Inflammatory macrophage treated with lipopolysaccharide for 1 hour (primary cell): ENCODE results near the gene FSCN2.
"Not testable (repeated sequence)": the region's sequence is repeated elsewhere in the genome, so short reads cannot be mapped to it uniquely, and the experiment has no call there.

ENCODE experiments used
- DNase-seq, 2 donors: peaks; one replicate each; pipeline ENCODE4 v3.0.0-alpha.2; 2020 to 2022

Gene FSCN2

DNA sequence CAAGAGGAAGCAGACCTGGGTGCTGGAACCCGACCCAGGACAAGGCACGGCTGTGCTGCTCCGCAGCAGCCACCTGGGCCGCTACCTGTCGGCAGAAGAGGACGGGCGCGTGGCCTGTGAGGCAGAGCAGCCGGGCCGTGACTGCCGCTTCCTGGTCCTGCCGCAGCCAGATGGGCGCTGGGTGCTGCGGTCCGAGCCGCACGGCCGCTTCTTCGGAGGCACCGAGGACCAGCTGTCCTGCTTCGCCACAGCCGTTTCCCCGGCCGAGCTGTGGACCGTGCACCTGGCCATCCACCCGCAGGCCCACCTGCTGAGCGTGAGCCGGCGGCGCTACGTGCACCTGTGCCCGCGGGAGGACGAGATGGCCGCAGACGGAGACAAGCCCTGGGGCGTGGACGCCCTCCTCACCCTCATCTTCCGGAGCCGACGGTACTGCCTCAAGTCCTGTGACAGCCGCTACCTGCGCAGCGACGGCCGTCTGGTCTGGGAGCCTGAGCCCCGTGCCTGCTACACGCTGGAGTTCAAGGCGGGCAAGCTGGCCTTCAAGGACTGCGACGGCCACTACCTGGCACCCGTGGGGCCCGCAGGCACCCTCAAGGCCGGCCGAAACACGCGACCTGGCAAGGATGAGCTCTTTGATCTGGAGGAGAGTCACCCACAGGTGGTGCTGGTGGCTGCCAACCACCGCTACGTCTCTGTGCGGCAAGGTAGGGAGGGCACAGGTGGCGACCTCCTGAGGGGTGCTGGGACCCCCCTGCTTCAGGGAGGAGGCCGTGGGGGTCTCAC lies 667 bp downstream of the FSCN2 start:
- DNase-seq, result no peak

DNA sequence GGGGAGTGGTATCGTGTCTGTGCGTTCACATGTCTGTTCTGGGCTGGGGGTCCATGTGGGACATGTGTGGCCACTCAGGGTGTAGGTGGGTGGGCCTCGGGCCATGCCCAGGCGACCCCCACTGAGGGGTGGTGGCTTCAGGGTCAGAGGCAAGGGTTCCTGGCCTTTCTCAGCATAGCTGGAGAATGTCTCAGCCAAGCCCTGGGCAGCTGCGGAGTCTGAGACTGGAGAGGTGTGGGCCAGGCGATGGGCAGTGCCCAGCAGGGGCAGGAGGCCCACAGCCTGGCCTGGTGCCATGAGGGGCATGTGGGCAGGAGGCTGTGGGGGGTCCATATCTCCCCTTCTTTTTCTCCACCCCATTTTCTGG lies 1.2 kb downstream of the FSCN2 start:
- DNase-seq, result no peak

DNA sequence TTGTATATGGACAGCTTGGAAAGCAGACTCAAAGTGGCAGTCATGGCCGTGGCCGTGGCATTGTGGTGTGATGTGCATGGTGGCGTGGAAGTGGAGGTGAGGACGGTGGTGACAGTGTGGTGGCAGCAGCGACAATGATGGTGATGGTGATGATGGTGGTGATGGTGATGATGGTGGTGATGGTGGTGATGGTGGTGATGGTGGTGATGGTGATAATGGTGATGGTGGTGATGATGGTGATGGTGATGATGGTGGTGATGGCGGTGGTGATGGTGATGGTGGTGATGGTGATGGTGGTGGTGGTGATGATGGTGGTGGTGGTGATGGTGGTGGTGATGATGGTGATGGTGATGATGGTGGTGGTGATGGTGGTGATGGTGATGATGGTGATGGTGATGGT lies 2.8 kb downstream of the FSCN2 start:
- not testable (repeated sequence) for DNase-seq

DNA sequence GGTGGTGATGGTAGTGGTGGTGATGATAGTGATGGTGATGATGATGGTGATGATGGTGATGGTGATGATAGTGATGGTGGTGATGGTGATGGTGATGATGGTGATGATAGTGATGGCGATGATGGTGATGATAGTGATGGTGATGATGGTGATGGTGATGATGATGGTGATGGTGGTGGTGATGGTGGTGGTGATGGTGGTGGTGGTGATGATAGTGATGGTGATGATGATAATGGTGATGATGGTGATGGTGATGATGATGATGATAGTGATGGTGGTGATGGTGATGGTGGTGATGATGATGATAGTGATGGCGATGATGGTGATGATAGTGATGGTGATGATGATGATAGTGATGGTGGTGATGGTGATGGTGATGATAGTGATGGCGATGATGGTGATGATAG lies 3.8 kb downstream of the FSCN2 start:
- DNase-seq, result not testable (repeated sequence)

DNA sequence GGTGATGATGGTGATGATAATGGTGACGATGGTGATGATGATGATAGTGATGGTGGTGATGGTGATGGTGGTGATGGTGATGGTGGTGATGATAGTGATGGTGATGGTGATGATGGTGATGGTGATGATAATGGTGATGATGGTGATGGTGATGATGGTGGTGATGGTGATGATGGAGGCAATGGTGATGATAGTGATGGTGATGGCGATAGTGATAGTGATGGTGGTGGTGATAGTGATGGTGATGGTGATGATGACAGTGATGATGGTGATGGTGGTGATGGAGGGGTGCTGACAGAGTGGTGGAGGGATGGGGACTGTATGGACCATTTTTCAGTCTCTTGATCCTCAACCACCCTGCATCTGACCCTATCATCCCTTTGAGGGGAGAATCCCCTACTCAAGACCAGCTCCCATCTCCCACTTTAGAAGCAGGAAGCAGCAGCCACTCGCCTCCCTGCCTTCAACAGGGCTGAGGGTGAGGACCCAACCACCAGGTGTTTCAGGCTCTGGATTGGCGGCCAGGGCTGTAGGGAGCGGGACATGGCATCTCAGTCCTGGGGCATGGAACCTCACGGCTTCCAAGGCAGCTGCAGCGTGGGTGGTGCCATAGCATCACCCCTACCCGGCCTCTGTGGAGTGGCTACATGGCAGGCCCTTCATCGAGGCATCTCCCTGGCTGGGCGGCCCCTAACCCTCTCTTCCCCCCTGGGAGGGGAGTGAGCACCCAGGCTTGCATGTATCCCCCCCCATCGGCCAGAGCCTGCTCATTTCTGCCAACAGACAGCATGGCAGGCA lies 4.5 kb downstream of the FSCN2 start:
- no peak for DNase-seq

DNA sequence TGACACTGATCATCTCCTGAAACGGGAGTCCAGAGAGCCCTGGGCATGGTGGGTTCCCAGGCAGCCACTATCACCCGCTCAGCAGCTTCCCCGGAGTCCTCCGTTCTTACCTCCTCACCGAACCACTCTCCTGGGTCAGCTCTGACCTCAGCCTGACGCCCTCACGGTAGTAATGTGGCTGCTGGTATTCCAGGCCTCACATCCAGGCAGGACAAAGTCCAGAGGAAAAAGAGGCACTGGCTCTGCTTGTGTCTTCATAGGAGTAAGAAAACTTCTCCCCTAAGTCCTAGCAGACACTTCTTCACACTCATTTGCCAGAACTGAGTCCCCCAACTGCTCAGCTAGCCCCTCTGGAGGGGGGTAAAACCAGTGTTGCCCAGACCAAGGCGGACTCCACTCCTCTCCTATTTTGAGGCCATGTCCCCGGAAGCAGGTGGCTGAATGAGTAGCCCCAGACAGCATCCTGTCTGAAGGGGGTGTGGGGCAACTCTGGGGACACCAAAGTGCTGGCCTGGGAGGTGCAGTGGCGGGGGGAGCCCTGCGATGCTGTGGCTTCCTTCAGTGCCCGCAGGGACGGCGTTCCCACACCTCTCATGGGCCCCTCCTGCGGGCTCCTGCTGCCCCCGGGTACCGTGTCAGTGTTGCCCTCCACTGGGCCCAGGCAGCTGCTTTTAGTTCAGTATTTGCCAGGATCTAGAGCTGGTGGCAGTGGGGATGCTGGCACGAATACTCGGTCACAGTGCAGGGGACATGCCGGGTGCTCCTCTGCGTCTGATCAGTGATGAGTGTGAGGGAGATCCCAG lies 5.4 kb downstream of the FSCN2 start:
- DNase-seq, result no peak

DNA sequence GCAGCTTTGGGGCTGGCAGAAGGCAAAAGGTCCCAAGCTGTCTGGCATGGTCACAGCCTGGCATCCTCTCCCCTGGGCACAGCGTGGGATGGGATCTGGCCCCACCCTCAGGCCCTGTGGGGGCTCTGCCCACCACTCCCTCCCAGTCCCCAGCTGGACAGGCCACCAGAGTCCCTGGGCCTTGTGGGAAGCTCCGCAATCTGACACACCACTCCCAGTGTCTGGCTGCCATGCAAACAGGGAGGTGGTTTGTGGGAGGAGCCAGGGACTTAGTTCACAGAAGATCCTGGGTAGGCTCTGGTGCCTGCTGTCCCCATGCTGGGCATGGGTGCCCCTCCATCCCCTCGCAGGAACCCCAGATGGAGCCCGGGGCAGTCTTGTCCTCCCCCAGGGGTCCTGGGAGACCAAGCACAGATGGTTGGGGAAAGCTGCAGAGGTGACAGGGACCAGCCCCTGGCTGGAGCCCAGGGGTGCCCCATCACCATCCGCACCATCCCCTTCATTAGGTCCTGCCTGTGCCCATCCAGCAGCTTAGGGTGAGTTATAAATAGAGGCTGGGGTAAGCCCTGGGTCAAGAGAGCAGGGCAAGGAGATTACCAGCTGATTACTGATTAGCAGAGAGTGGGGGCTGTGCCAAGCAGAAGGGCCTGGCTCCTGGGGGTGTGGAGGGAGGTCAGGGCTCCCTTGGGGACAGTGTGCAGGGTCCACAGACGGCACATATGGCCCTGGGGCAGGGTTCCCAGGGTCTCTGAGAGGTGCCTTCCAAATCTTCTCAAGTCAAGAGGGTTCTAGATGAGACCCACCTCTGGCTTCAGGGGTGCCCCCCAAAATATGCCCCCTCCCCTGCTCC lies 6.2 kb downstream of the FSCN2 start:
- DNase-seq, result no peak

DNA sequence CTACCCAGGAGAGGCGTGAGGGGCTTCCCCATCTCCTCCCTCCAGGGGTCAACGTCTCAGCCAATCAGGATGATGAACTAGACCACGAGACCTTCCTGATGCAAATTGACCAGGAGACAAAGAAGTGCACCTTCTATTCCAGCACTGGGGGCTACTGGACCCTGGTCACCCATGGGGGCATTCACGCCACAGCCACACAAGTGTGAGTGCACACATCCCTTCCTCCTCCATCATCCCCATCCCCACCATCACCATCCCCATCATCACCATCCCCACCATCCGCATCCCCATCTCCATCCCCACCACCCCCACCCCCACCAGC lies 6.8 kb downstream of the FSCN2 start:
- DNase-seq, result no peak

DNA sequence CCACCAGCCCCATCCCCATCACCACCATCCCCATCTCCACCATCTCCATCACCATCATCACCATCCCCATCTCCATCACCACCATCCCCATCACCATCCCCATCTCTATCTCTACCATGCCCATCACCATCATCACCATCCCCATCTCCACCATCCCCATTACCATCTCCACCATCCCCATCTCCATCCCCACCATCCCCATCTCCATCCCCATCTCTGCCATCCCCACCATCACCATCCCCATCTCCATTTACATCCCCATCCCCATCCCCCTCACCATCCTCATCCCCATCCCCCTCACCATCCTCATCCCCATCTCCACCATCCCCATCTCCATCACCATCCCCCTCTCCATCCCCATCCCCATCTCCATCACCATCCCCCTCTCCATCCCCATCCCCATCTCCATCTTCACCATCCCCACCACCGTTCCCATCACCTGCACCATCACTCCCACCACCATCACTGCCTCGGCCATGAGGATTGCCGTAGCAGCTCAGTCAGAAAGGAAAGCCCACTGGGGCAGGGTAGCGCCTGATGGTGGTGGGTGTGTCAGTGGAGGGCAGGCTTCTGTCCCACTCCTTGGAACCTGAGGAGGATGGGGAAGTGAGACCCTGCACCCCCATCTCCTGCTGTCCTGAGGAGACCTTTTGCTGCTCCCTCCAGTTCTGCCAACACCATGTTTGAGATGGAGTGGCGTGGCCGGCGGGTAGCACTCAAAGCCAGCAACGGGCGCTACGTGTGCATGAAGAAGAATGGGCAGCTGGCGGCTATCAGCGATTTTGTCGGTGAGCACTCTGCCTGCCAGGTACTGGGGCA lies 7.5 kb downstream of the FSCN2 start:
- no peak for DNase-seq

DNA sequence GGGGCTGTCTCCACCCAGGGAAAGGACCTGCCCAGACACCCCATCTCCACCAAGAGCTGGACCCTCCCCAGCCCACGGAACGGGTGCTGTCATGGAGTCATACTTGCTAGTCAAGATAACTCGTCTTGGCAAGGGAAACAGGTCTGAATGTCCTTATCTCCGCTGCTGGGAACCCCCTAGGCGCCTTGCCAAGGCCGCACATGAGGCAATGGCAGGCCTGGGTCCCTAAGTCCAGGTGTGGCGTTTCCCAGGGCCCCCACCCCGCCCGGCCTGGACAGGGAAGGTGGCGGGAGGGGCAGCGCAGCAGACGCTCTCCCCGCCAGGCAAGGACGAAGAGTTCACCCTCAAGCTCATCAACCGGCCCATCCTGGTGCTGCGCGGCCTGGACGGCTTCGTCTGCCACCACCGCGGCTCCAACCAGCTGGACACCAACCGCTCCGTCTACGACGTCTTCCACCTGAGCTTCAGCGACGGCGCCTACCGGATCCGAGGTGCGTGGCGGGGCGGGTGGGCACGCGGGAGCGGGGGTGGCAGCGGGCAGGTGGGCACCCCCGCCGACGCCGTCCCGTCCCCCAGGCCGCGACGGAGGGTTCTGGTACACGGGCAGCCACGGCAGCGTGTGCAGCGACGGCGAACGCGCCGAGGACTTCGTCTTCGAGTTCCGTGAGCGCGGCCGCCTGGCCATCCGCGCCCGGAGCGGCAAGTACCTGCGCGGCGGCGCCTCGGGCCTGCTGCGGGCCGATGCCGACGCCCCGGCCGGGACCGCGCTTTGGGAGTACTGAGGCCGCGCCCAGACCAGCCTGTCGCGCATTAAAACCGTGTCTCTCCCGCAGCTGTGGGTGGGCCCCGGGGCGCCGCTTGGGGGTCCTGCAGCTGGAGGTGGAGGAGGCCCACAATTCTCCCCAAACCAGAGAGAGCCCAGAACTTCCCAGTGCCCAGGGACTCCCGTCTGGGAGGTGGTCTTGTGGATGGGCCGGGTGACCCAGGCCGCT lies 8.4 kb downstream of the FSCN2 start:
- DNase-seq, result no peak

DNA sequence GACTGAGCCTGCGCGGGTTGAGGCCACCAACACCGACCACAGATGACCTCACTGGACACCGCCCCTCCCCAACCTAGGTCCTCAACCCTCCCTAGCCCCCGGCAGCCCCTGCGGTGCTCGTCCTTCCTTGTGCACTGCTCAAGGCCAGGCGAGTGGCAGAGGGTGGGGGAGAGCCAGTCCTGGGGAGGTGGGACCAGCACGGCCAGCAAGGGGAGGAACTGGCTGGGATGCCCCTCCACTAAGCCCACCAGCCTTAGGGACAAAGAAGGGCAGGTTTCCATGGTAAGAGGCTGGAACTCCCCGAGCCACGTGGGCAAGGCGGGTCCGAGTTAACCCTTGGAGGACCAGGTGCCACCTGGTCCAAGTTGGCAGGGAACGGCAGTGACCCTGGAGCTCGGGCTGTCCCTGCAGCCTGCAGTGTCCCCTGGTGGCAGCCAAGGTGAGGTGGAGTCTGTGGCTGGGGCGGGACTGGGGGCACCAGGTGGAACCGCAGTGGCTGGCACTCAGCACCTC lies 9.2 kb downstream of the FSCN2 start:
- DNase-seq, result peak in 1 of 2 donors; percentile 7

DNA sequence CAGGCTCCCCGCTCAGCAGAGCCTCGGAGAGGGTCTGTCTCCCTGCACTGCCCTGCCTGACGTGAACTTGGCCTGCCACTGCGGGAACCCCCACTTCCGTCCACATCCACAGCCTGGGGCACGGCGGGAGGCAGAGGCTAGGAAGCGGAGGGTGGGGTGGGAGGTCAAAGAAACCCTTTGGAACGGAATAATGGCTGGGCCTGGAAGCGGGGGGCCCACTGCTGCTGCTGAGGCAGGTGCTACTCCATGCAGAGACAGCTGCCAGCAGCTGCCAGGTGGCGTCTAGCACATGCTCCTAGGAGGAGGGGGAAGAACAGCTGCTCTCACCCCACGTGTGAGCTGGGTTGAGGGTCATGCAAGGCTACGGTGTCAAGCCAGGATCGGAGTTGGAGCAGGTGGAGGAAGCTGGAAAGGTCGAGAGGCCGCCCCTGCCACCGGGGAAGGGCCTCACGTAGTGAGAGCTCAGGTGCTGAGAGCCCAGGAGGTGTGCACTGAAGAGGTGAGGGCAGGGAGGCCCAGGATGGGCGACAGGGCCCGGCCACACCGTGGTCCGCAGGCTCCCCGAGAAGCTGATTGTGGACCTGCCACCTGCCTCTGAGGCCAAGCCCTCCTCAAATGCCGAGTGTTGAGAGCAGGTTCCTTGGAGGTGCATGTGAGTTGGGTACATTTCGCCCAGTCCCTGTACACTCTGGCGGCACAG lies 9.8 kb downstream of the FSCN2 start:
- DNase-seq, result no peak

DNA sequence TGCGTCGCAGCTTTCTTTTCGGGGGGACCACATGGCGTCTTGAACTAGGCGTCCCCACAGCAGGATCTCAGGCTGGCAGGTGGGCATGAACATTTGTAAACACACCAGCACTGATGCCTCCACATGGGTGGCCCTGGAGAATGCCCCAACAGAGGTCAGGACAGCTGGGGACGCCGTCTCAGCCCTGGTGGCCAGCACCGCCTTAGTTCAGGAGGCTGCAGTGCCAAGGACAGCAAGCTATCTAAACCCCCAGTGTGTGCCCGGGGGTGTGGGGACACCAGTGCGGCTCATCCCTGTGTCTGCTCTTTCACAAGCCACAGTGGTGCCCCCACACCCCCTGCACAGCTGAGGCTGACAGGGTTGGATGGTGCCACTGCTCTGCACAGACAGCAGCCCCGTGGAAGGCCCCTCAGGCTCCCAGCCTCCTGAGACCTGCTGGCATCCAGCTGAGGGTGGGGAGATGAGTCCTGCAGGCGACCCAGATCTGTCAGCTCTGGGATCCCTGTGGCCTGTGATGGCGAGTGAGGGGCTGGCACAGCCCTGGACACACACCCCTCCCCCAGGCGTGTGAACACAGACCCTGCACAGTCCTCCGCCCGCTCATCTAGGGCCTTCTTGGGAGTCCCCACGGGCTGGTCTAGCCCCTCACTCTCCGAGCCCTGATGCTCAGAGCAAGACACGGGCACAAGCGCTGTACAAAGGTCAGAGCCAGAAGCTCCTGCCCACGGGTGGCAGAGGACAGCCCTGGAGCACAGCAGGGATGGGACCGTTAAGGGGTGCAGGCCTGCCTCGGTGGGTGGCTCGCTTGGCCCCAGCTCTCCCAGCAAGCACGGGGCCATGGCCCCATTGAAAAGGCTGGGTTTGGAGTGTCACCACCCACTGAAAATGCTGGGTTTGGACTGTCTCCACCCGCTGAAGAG lies 10.7 kb downstream of the FSCN2 start:
- no peak for DNase-seq

DNA sequence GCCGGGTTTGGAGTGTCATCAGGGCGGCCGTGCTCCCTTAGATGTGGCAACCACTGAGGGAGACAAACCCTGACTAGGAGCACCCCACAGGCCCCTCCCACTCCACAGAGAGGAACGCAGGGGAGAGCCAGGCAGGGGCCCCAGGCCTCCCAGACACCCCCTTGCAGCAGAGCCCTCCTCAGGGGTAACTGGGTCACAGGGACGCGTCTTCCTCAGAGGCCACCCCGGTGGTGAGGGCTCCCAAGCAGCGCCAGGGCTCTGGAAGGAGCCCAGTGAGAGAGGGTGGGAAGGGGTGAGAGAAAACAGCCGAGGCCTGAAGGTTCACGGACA lies 11.4 kb downstream of the FSCN2 start:
- DNase-seq, result no peak

DNA sequence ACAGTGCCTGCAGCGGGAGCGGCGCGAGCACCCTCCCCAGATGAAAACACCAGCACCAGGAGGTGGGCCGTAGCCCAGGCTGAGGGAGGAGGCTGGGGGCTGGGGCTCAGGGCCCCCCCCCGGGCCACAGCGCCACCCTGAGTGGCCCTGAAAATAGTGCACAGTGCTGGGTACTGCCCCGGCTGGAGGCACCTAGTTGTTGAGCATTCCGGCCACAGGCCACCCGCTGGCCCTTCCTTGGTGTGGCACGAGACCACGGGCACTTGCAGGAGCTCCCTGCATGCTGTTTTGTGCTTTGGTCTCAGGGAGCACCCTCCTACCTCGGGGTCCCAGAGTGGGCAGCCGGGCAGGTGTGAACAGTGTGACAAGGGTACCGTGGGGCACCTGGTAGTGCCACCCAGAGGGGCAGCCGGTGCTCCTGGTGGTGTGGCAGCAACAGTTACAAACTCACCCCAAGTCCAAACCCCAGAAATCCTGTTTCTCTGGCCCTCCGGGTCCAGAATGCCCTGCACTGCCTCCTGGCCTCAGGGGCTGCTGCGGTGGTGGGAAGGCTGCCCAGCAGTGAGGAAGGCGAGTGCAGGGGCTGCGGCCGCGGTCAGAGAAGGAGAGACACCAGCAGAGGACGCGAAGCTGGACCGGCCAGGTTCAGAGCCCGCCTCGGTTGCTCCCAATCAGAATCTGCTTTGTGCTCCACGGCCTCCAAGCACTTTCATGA lies 11.9 kb downstream of the FSCN2 start:
- no peak for DNase-seq

DNA sequence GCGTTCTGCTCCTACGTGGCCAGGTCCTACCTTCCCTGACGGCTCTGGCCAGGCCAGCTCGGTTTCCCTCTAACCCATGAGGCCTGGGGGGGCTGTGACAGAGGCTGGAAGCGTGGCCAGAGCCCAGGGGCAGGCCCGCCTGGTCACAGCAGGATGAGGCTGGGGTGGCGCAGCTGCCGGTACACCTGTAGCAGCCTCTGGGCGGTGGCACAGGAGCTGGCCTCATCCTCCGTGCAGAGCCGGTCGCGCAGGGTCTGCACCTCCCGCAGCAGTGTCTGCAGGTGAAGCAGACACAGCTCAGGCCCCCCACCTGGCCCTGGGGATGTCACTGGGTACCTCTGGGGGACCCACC lies 12.5 kb downstream of the FSCN2 start:
- no peak for DNase-seq

DNA sequence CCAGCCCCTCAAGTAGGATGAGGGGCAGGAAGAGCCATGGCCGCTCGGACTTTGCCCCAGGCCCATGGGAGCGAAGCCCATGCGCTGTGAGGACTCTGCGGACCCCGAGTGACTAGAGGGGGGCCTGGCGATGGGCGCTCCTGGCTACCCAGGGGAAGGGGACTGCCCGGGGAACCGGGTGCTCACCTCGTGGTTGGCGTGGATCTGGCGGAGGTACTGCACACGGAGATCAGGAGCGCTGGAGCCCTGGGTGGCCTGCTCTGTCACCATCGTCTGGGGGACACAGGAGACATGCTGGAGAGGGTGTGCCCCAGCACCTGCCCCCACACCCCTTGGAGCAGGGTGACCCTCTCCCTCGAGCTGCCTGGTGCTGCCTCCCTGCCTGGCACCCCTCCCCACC lies 12.9 kb downstream of the FSCN2 start:
- no peak for DNase-seq
